ENCODE data around the gene PAM16. TPM values are rescaled to one million over a fixed set of nuclear protein-coding genes. Genes with fewer than 3 reads are reported as not detected.
A peak's percentile ranks its signal among the peaks of the same experiment; 100 is the strongest.

Gene PAM16
- polyA plus RNA-seq, 12 donors, result 16.3 to 28.6 (median 20.4) TPM; not detected in 2

DNA sequence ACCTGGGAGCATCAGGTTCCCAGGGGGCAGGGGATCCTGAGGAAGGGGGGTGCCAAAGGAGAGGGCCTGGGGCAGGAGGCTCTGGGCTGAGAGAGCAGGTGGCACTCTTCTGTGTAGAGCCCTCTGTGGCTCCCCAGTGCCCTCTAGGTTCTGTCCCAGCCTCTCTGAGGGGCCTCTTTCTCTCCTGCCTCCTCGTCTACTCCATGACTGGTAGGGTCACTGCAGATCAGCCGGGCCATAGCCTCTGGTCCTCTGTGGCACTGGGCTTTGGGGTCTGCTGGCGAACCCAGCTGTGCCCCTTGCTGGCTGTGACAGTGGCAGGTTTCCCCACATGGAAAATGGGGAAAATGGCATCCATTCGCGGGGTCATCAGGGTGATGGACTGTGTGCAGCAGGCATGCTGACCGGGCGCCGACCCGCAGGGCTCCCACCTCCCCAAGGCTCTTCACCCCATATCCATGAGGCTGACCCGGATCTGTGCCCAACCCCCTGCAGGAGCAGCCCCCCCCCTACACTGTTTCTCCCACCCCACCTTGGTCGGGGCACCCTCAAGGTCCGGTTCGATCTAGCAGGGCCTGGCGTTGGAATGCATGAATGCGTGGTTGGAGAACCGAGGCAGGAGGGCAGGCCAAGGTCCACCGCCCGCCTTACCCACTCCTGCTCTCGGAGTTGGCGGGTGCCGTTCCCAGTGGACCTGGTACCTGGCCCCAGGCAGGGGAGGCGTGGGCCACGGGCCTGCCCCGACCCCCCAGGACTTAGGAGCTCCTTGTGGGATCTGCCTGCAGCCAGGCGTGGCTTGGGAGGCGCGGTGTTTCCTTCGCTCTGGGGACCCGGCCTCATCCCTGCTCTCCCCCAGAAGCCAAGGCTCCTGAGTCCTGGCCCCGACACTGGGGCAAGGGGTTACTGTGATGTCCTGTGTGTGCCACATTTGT, 28.7 kb downstream of the PAM16 start:
- DNase-seq, result no peak

- DNase-seq, result no peak
These were observed 29.6 kb downstream of the PAM16 start for GRCh38 chr16:4321286-4322120.

DNA sequence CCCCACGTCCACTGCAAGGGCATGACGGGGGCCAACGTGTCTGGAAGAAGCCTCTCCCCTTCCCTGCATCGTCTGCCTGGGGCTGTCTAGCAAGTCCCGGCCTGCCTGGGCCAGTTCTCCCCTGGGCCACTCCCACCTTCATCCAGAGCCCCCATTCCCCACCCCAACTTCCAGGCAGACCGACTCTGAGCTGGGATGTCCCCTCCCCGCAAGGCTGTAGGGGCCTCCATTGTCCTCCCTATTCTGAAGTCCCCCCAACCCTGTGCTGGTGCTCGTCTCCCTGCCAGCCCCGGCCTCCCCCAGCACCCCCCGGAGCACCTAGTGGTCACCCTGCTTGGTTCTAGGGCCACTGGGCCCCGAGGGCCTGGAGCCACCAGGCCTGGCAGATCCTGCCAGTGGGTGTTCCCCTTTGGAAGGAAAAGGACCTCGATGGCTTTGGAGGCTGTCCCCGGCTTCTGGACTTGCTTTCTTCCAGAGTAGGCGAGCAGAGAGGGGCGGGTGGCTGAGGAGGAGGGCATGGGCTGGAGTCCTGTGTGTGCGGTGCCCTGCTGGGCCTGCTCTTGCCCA, 30.5 kb downstream of the PAM16 start:
- DNase-seq, result no peak

GRCh38 chr16:4319454-4320421, 31.4 kb downstream of the PAM16 start:
- DNase-seq, result no peak

GRCh38 chr16:4318967-4319366, 32.2 kb downstream of the PAM16 start:
- no peak for DNase-seq

- no peak for DNase-seq
These were observed 32.6 kb downstream of the PAM16 start for GRCh38 chr16:4318451-4318910.

DNA sequence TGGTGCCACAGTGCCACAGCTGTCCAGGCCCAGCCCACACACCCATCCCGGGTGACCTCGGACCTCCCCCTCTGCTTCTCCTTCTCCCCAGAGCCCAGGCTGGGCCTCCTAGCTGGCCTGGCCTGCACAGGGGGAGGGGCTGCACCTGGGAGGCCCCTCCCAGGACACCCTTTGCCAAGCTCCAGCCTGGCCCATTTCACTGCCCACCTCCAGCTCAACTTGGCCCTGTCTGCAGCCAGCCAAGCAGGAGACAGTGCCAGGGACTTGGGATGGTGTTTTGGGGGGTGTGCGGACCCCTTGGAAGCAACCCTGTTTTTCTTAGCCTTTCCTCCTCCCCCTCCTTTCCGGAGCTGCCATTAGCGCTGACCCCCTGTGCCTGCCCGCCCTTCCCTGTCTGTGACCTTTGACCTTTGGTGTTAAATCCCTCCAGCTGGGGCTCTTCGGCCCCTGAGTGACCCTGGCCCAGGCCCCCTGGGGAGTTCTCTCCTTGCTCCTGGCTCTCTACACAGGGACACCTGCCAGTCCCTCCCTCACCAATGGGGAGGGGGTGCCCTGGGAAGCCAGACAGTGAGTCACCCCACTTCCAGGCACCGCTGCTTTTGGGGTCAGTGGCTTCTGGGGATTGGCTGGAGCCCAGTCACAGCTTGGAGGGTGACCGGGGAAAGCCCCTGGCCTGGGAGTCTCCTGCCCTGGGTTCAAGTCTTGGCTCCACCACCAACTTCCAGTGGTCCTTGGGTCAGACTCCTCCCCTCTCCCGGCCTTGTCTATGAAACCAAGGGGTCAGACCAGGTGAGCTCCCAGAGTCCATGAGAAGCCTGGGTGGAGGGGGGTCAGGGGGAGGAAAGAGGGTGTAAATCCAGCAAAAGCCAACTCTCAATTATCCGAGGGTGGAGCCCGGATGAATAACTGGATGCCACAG, 33.3 kb downstream of the PAM16 start:
- DNase-seq, result no peak

GRCh38 chr16:4316864-4317531, 34.1 kb downstream of the PAM16 start:
- no peak for DNase-seq

- no peak for DNase-seq
These were observed 34.8 kb downstream of the PAM16 start for GRCh38 chr16:4316108-4316863.

DNA sequence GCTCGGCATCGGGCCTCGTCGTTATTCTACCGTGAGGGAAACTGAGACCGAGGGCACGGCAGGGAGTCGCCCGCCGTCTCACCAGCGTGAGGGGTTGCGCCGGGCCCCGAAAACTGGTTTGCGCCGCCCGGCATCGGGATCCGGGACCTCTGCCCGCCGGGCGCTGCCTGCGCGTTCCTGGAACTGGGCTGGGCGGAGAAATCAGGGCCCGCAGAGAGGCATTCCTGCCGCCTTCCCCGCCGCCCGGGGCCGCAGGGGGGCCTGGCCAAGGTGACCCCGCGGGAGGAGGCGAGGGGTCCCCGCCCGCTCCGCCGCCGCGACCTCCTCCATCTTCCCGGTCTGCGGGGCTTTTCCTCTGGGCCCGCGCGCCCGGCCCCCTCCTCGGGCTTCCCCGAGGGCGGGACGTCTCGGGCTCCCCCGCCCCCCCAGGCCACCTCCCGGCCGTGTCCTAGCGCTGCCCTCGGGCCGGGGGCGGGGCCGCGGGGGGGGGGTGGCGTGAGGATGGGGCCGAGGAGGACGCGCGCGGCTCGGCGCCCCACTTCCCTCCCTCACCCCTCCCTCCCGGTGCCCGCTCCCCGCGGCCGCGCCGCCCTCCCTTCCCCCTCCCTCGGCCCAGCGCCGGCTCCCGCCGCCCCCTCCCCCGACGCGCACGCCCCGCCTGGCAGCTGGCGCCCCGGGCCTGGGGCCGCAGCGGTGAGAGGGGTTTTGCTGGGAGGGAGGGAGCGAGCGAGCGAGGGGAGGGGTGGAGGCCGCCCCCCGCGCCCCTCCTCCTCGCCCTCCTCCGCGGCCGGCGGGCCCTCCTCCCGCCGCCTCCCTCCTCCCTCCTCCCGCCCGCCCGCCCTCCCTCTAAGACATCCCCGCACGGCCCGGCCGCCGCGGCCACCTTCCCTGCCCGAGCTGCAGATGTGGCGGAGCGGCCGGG, 35.7 kb downstream of the PAM16 start, which contains the start of gene GLIS2:
Gene GLIS2 (plus strand): TSS at position 882 of the 922 bp plus-strand sequence. CDS start 16,214 bp downstream, outside the sequence.
- peak; percentile 82 for DNase-seq

GRCh38 chr16:4314532-4315185, 36.5 kb downstream of the PAM16 start:
- DNase-seq, result no peak

- no peak for DNase-seq
These were observed 37.3 kb downstream of the PAM16 start for GRCh38 chr16:4313563-4314531.

- DNase-seq, result no peak
These were observed 41.3 kb downstream of the PAM16 start for GRCh38 chr16:4309833-4310266.

- DNase-seq, result no peak
These were observed 41.9 kb downstream of the PAM16 start for GRCh38 chr16:4309102-4309832.
